ENCODE data around the gene ABT1.

ABT1 gene

GRCh38 chr6:26575494-26575939 is 21.2 kb upstream of the ABT1 start:
- no peak for DNase-seq

- DNase-seq = no peak
Observed at GRCh38 chr6:26576407-26576843, 20.3 kb upstream of the ABT1 start.

GRCh38 chr6:26576929-26577719 is 19.6 kb upstream of the ABT1 start:
- DNase-seq = no peak

GRCh38 chr6:26577720-26578072 is 19.1 kb upstream of the ABT1 start:
- no peak for DNase-seq

GRCh38 chr6:26578279-26578678 is 18.5 kb upstream of the ABT1 start:
- DNase-seq = no peak

- no peak for DNase-seq
Observed at GRCh38 chr6:26578741-26579140, 18.0 kb upstream of the ABT1 start.

GRCh38 chr6:26581164-26581915 is 15.4 kb upstream of the ABT1 start:
- no peak for DNase-seq

- DNase-seq = no peak
Observed at GRCh38 chr6:26588965-26589364, 7.8 kb upstream of the ABT1 start.

- no peak for DNase-seq
Observed at GRCh38 chr6:26592649-26593048, 4.1 kb upstream of the ABT1 start.

GRCh38 chr6:26593278-26594130 is 3.2 kb upstream of the ABT1 start:
- DNase-seq = no peak

GRCh38 chr6:26594131-26594498 is 2.6 kb upstream of the ABT1 start:
- DNase-seq = no peak

GRCh38 chr6:26594730-26595632 is 1.8 kb upstream of the ABT1 start:
- peak; percentile 44 for DNase-seq

GRCh38 chr6:26595669-26596269 is 984 bp upstream of the ABT1 start:
- peak; percentile 92 for DNase-seq

- DNase-seq = no peak
Observed at GRCh38 chr6:26597389-26597766, 625 bp downstream of the ABT1 start.

GRCh38 chr6:26597821-26598220 is 1.1 kb downstream of the ABT1 start:
- no peak for DNase-seq

- peak; percentile 23 for DNase-seq
Observed at GRCh38 chr6:26598267-26598666, 1.5 kb downstream of the ABT1 start.

GRCh38 chr6:26599134-26599533 is 2.4 kb downstream of the ABT1 start:
- no peak for DNase-seq

- DNase-seq = no peak
Observed at GRCh38 chr6:26599591-26599990, 2.8 kb downstream of the ABT1 start.

GRCh38 chr6:26600759-26601158 is 4.0 kb downstream of the ABT1 start:
- DNase-seq = no peak

- no peak for DNase-seq
Observed at GRCh38 chr6:26602262-26602661, 5.5 kb downstream of the ABT1 start.

- DNase-seq = no peak
Observed at GRCh38 chr6:26604026-26604425, 7.3 kb downstream of the ABT1 start.

GRCh38 chr6:26604797-26605196 is 8.0 kb downstream of the ABT1 start:
- DNase-seq = no peak
